AG04449 (cell line): ENCODE results near the gene TBC1D20.

Source experiments
- CTCF ChIA-PET: fragments of 350-600 bp; formaldehyde crosslinking; extraction: SDS; loops from one replicate; lab custom pipeline; 2021; ENCODE audit warnings: antibody characterized with exemption; lab: Yijun Ruan, JAX
- POLR2A ChIA-PET: fragments of 400-600, 350-600 bp; formaldehyde crosslinking; extraction: SDS; loops from one replicate; lab custom pipeline; 2020; ENCODE audit warnings: antibody characterized with exemption, inconsistent platforms; lab: Yijun Ruan, JAX
- DNase-seq: peaks from one replicate; pipeline ENCODE4 v3.0.0-alpha.2; 2010; ENCODE audit warnings: low read depth, low spot score
- H3K4me3 ChIP-seq: 2 replicates; pipeline ENCODE4 v1.5.1; 2011; ENCODE audit warnings: low read depth, mild to moderate bottlenecking, control low read depth, low read length
- TF ChIP-seq, protein P1 (sequence below): IDR thresholded peaks from one replicate; pipeline ENCODE4 v1.5.1; 2011; ENCODE audit warnings: mild to moderate bottlenecking, moderate library complexity, low read length, control low read depth, inconsistent platforms; ENCODE audit not compliant: insufficient read depth; ENCODE audit errors: missing control alignments

The TBC1D20 gene

GRCh38 chr20:400454-401275 lies 61.7 kb downstream of the TBC1D20 start:
- ChIA-PET CTCF (interaction anchor here (1.5 to 2.3 kb wide), 3 partner anchors 10 to 47 kb away, joined by 4 to 6 read pairs (median 5); no protein-coding TSS in a partner anchor), POLR2A (interaction anchor here (0.8 to 1.3 kb wide), 2 partner anchors 10 to 17 kb away, joined by 3 to 5 read pairs; no protein-coding TSS in a partner anchor)
- TF ChIP-seq, protein P1, sequence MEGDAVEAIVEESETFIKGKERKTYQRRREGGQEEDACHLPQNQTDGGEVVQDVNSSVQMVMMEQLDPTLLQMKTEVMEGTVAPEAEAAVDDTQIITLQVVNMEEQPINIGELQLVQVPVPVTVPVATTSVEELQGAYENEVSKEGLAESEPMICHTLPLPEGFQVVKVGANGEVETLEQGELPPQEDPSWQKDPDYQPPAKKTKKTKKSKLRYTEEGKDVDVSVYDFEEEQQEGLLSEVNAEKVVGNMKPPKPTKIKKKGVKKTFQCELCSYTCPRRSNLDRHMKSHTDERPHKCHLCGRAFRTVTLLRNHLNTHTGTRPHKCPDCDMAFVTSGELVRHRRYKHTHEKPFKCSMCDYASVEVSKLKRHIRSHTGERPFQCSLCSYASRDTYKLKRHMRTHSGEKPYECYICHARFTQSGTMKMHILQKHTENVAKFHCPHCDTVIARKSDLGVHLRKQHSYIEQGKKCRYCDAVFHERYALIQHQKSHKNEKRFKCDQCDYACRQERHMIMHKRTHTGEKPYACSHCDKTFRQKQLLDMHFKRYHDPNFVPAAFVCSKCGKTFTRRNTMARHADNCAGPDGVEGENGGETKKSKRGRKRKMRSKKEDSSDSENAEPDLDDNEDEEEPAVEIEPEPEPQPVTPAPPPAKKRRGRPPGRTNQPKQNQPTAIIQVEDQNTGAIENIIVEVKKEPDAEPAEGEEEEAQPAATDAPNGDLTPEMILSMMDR, result no peak
- DNase-seq, result no peak
- no peak overlapping the region for H3K4me3 ChIP-seq

DNA sequence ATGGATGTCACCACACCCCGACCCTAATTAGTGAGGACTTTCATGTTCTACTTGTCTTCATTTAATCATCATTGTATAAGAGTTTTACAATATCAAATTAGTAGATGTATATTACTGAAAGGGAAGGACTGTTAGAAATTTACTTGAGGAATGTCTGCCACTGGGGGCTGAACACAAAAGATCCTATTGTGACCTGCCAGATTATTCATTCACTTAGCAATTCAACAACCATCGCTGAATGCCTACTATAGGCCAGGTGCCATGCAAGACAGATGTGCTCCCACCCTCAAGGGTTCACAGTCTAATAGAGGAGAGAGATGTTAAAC lies 62.2 kb downstream of the TBC1D20 start:
- no peak for DNase-seq
- ChIA-PET CTCF (interaction anchor here (1.5 to 2.3 kb wide), 3 partner anchors 9 to 46 kb away, joined by 4 to 6 read pairs (median 5); no protein-coding TSS in a partner anchor), POLR2A (interaction anchor here (0.8 kb wide), 1 partner anchor 16 kb away, joined by 3 read pairs; no protein-coding TSS in a partner anchor)
- no peak overlapping the region for H3K4me3 ChIP-seq
- TF ChIP-seq, protein P1, result no peak

DNA sequence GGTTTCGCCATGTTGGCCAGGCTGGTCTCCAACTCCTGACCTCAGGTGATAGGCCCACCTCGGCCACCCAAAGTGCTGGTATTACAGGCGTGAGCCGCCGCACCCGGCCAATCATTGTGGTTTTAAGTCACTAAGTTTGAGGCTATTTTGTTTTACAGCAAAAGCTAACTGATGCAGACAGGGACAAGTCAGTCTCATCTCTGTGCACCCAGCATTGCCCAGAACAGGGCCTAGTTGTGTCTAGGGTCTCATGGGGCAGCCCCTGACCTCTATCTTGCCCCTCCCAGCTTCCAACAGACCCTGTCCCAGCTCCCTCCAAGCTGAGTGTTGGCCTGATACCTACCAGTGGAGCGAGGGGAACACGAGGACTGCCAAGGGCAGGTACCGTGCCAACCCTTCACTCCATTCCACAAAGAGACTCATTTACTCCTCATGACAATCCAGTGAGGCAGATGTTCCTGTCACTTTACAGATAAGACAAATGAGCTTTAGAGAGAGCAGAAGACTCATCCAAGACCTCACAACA lies 63.1 kb downstream of the TBC1D20 start:
- no peak for DNase-seq
- ChIA-PET POLR2A (interaction anchor here (1.3 kb wide), 1 partner anchor 17 kb away, joined by 4 read pairs; no protein-coding TSS in a partner anchor), CTCF (interaction anchor here (1.0 to 2.3 kb wide), 4 partner anchors 8 to 45 kb away, joined by 3 to 8 read pairs (median 4); no protein-coding TSS in a partner anchor)
- TF ChIP-seq, protein P1, result no peak
- no peak overlapping the region for H3K4me3 ChIP-seq

GRCh38 chr20:397432-398237 lies 64.7 kb downstream of the TBC1D20 start:
- CTCF ChIA-PET, result interaction anchor here (1.3 kb wide), 1 partner anchor 43 kb away, joined by 8 read pairs; no protein-coding TSS in a partner anchor
- DNase-seq, result no peak
- POLR2A ChIA-PET, result interaction anchor here (1.3 kb wide), 1 partner anchor 16 kb away, joined by 4 read pairs; no protein-coding TSS in a partner anchor
- H3K4me3 ChIP-seq, result no peak overlapping the region
- TF ChIP-seq, protein P1, result no peak

DNA sequence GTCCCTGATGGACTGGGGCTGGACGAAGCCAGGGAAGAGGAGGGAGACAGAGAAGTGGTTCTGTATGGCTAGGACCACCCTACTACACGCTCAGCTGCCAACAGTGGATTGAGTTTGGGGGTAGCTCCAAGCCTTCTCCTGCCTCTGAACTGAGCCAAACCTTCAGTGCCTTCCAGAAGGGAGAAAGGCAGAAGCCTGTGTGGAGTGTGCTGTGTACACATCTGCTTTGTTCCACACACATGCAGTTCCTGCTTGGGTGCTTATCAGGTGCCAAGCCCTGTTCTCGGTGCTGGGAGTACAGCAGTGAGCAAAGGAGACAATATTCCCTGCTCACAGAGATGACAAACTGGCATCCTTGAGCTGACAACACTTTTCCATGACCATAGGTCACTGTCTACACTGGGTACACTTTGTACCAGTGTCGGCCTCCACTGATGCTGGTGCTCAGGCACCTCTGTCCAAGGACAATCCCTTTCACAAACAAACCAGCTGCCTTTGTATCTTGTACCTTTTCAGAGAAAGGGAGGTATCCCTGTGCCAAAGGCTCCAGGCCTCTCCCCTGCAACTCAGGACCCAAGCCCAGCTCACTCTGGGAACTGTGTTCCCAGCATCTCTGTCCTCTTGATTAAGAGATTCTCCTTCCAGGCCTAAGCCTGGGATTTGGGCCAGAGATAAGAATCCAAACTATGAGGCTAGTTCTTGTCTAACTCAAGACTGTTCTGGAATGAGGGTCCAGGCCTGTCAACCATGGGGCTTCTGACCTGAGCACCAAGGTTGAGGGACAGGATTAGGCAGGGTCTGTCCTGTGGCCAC lies 65.5 kb downstream of the TBC1D20 start:
- CTCF ChIA-PET, result interaction anchor here (0.5 to 1.3 kb wide), 3 partner anchors 14 to 42 kb away, joined by 3 to 6 read pairs (median 4); no protein-coding TSS in a partner anchor
- POLR2A ChIA-PET, result interaction anchor here (1.1 to 1.3 kb wide), 2 partner anchors 11 to 15 kb away, joined by 4 read pairs; no protein-coding TSS in a partner anchor
- H3K4me3 ChIP-seq, result no peak overlapping the region

More for the DNA sequence above, 65.5 kb downstream of the TBC1D20 start:
- TF ChIP-seq, protein P1, result no peak
- no peak for DNase-seq
